Measurements from ENCODE around the gene NOL12.
A peak's percentile ranks its signal among the peaks of the same experiment; 100 is the strongest.

Gene NOL12

GRCh38 chr22:37659897-37660708, 26.0 kb upstream of the NOL12 start:
- no peak for DNase-seq

- DNase-seq: no peak
These were observed 25.5 kb upstream of the NOL12 start for GRCh38 chr22:37660709-37661045.

- peak; percentile 71 for DNase-seq
These were observed 24.8 kb upstream of the NOL12 start for GRCh38 chr22:37661160-37661924.

- DNase-seq: no peak
These were observed 24.1 kb upstream of the NOL12 start for GRCh38 chr22:37662039-37662438.

GRCh38 chr22:37663521-37664140, 22.5 kb upstream of the NOL12 start:
- DNase-seq: no peak

GRCh38 chr22:37664249-37665101, 21.7 kb upstream of the NOL12 start:
- DNase-seq: no peak

GRCh38 chr22:37665487-37665886, 20.7 kb upstream of the NOL12 start:
- no peak for DNase-seq

- DNase-seq: no peak
These were observed 16.6 kb upstream of the NOL12 start for GRCh38 chr22:37669586-37669985.

- no peak for DNase-seq
These were observed 13.8 kb upstream of the NOL12 start for GRCh38 chr22:37672206-37672919.

- DNase-seq: no peak
These were observed 13.2 kb upstream of the NOL12 start for GRCh38 chr22:37672920-37673455.

GRCh38 chr22:37674248-37674647, 11.9 kb upstream of the NOL12 start:
- no peak for DNase-seq

- DNase-seq: peak; percentile 99
These were observed 10.9 kb upstream of the NOL12 start, which contains the start of gene LGALS1 for GRCh38 chr22:37674951-37675929. Gene LGALS1 (plus strand): TSS chr22:37675636. CDS start chr22:37675703, 67 bp downstream.

GRCh38 chr22:37675930-37676735, 10.0 kb upstream of the NOL12 start:
- DNase-seq: peak; percentile 66

GRCh38 chr22:37676736-37677492, 9.2 kb upstream of the NOL12 start:
- DNase-seq: peak; percentile 95

GRCh38 chr22:37677493-37677974, 8.6 kb upstream of the NOL12 start:
- no peak for DNase-seq

GRCh38 chr22:37678372-37678771, 7.8 kb upstream of the NOL12 start:
- no peak for DNase-seq

- DNase-seq: no peak
These were observed 6.5 kb upstream of the NOL12 start for GRCh38 chr22:37679670-37680069.

- no peak for DNase-seq
These were observed 5.8 kb upstream of the NOL12 start for GRCh38 chr22:37680191-37680851.

Data from left hindlimb (tissue), 1 donor.